Activated naive CD8-positive, alpha-beta T cell treated with anti-CD3 and anti-CD28 coated beads for 36 hours (primary cell): Measurements from ENCODE around the gene COX7A2L. TPM values are rescaled to one million over a fixed set of nuclear protein-coding genes. Genes with fewer than 3 reads are reported as not detected.
"Not testable (repeated sequence)": the region's sequence is repeated elsewhere in the genome, so short reads cannot be mapped to it uniquely, and the experiment has no call there.

Experiments used
- DNase-seq: peaks from one replicate; pipeline ENCODE4 v3.0.0; 2021
- H3K27ac Mint-ChIP-seq: one replicate; pipeline ENCODE4 v1.8.0; 2022; ENCODE audit warnings: mild to moderate bottlenecking, moderate library complexity, mixed read lengths
- H3K27me3 Mint-ChIP-seq: one replicate; pipeline ENCODE4 v1.8.0; 2022; ENCODE audit warnings: mild to moderate bottlenecking, mixed read lengths
- H3K36me3 Mint-ChIP-seq: one replicate; pipeline ENCODE4 v1.8.0; 2021; ENCODE audit warnings: mild to moderate bottlenecking, mixed read lengths
- H3K4me1 Mint-ChIP-seq: one replicate; pipeline ENCODE4 v1.8.0; 2021; ENCODE audit warnings: mixed read lengths
- H3K4me3 Mint-ChIP-seq: one replicate; pipeline ENCODE4 v1.8.0; 2022; ENCODE audit warnings: mild to moderate bottlenecking, moderate library complexity, mixed read lengths
- H3K9me3 Mint-ChIP-seq: one replicate; pipeline ENCODE4 v1.8.0; 2022; ENCODE audit warnings: mixed read lengths
- total RNA-seq, 2 experiments: library from RNA; stranded (reverse); gene quantifications; one replicate each; pipeline ENCODE4 v1.2.3, GENCODE V29; 2021

The COX7A2L gene
- total RNA-seq, 2 experiments from 2014 or later: 107 to 110 TPM

- Mint-ChIP-seq H3K4me1 (peaks cover 36% of the 10 kb centered on the region), H3K27me3 (no peaks in the 10 kb centered on the region), H3K36me3 (peaks cover 39% of the 10 kb centered on the region), H3K9me3 (no peaks in the 10 kb centered on the region), H3K4me3 (no peak overlapping the region), H3K27ac (no peak overlapping the region)
- no peak for DNase-seq
Measured at GRCh38 chr2:42351864-42352263, 9.2 kb downstream of the COX7A2L start.

GRCh38 chr2:42350434-42351063 lies 10.5 kb downstream of the COX7A2L start:
- no peaks in the 10 kb centered on the region for H3K27me3 Mint-ChIP-seq
- no peaks in the 10 kb centered on the region for H3K9me3 Mint-ChIP-seq
- peaks cover 36% of the 10 kb centered on the region for H3K36me3 Mint-ChIP-seq
- DNase-seq: no peak
- H3K4me1 Mint-ChIP-seq: peaks cover 34% of the 10 kb centered on the region
- no peak overlapping the region for H3K4me3 Mint-ChIP-seq
- H3K27ac Mint-ChIP-seq: no peak overlapping the region

- peaks cover 21% of the 10 kb centered on the region for H3K4me1 Mint-ChIP-seq
- no peak overlapping the region for H3K4me3 Mint-ChIP-seq
- H3K36me3 Mint-ChIP-seq: peaks cover 38% of the 10 kb centered on the region
- no peaks in the 10 kb centered on the region for H3K9me3 Mint-ChIP-seq
- no peak overlapping the region for H3K27ac Mint-ChIP-seq
- H3K27me3 Mint-ChIP-seq: no peaks in the 10 kb centered on the region
- no peak for DNase-seq
Measured at GRCh38 chr2:42348113-42348805, 12.8 kb downstream of the COX7A2L start.

GRCh38 chr2:42347518-42347917 lies 13.5 kb downstream of the COX7A2L start:
- H3K27ac Mint-ChIP-seq, H3K27me3 Mint-ChIP-seq, H3K9me3 Mint-ChIP-seq, H3K4me3 Mint-ChIP-seq, DNase-seq: not testable (repeated sequence)
- H3K4me1 Mint-ChIP-seq: peaks cover 23% of the 10 kb centered on the region
- peaks cover 41% of the 10 kb centered on the region for H3K36me3 Mint-ChIP-seq

- not testable (repeated sequence) for H3K27me3 Mint-ChIP-seq, H3K27ac Mint-ChIP-seq, H3K4me3 Mint-ChIP-seq, DNase-seq, H3K9me3 Mint-ChIP-seq
- peaks cover 28% of the 10 kb centered on the region for H3K4me1 Mint-ChIP-seq
- H3K36me3 Mint-ChIP-seq: peaks cover 45% of the 10 kb centered on the region
Measured at GRCh38 chr2:42346856-42347255, 14.2 kb downstream of the COX7A2L start.

GRCh38 chr2:42345986-42346385 lies 15.0 kb downstream of the COX7A2L start:
- Mint-ChIP-seq H3K27me3 (no peaks in the 10 kb centered on the region), H3K27ac (no peak overlapping the region)

GRCh38 chr2:42342795-42343241 lies 18.2 kb downstream of the COX7A2L start:
- H3K36me3 Mint-ChIP-seq: peaks cover 58% of the 10 kb centered on the region
- no peak overlapping the region for H3K27ac Mint-ChIP-seq
- H3K9me3 Mint-ChIP-seq: no peaks in the 10 kb centered on the region
- H3K4me3 Mint-ChIP-seq: no peak overlapping the region
- no peak for DNase-seq
- H3K27me3 Mint-ChIP-seq: no peaks in the 10 kb centered on the region
- peaks cover 24% of the 10 kb centered on the region for H3K4me1 Mint-ChIP-seq

More at GRCh38 chr2:42345986-42346385, 15.0 kb downstream of the COX7A2L start:
- Mint-ChIP-seq H3K9me3 (no peaks in the 10 kb centered on the region), H3K36me3 (peaks cover 46% of the 10 kb centered on the region), H3K4me3 (no peak overlapping the region), H3K4me1 (peaks cover 30% of the 10 kb centered on the region)
- no peak for DNase-seq

GRCh38 chr2:42342061-42342794 lies 18.8 kb downstream of the COX7A2L start:
- no peak for DNase-seq
- Mint-ChIP-seq H3K27me3 (no peaks in the 10 kb centered on the region), H3K27ac (peak overlapping the region; percentile 80), H3K4me1 (peaks cover 24% of the 10 kb centered on the region), H3K4me3 (no peak overlapping the region), H3K9me3 (no peaks in the 10 kb centered on the region), H3K36me3 (peaks cover 61% of the 10 kb centered on the region)

- DNase-seq: no peak
- Mint-ChIP-seq H3K27me3 (no peaks in the 10 kb centered on the region), H3K27ac (peak overlapping the region; percentile 44), H3K9me3 (no peaks in the 10 kb centered on the region), H3K36me3 (peaks cover 68% of the 10 kb centered on the region), H3K4me1 (peaks cover 24% of the 10 kb centered on the region), H3K4me3 (no peak overlapping the region)
Measured at GRCh38 chr2:42340938-42341636, 19.9 kb downstream of the COX7A2L start.

- H3K27me3 Mint-ChIP-seq: no peaks in the 10 kb centered on the region
- H3K36me3 Mint-ChIP-seq: peaks cover 71% of the 10 kb centered on the region
- no peak for DNase-seq
- H3K9me3 Mint-ChIP-seq: no peaks in the 10 kb centered on the region
- H3K4me3 Mint-ChIP-seq: no peak overlapping the region
- peak overlapping the region; percentile 46 for H3K27ac Mint-ChIP-seq
- H3K4me1 Mint-ChIP-seq: peaks cover 22% of the 10 kb centered on the region
Measured at GRCh38 chr2:42340045-42340937, 20.7 kb downstream of the COX7A2L start.

GRCh38 chr2:42339191-42339912 lies 21.7 kb downstream of the COX7A2L start:
- H3K4me3 Mint-ChIP-seq: no peak overlapping the region
- H3K27ac Mint-ChIP-seq: no peak overlapping the region
- peaks cover 22% of the 10 kb centered on the region for H3K4me1 Mint-ChIP-seq
- DNase-seq: no peak
- no peaks in the 10 kb centered on the region for H3K27me3 Mint-ChIP-seq
- peaks cover 71% of the 10 kb centered on the region for H3K36me3 Mint-ChIP-seq
- H3K9me3 Mint-ChIP-seq: no peaks in the 10 kb centered on the region

GRCh38 chr2:42338567-42339190 lies 22.3 kb downstream of the COX7A2L start:
- no peak overlapping the region for H3K4me3 Mint-ChIP-seq
- no peak overlapping the region for H3K27ac Mint-ChIP-seq
- no peaks in the 10 kb centered on the region for H3K9me3 Mint-ChIP-seq
- DNase-seq: no peak
- H3K4me1 Mint-ChIP-seq: peaks cover 22% of the 10 kb centered on the region
- H3K27me3 Mint-ChIP-seq: no peaks in the 10 kb centered on the region
- peaks cover 76% of the 10 kb centered on the region for H3K36me3 Mint-ChIP-seq

GRCh38 chr2:42337846-42338566 lies 23.0 kb downstream of the COX7A2L start:
- Mint-ChIP-seq H3K9me3 (no peaks in the 10 kb centered on the region), H3K27me3 (no peaks in the 10 kb centered on the region), H3K36me3 (peaks cover 76% of the 10 kb centered on the region), H3K4me3 (no peak overlapping the region), H3K27ac (no peak overlapping the region), H3K4me1 (peaks cover 15% of the 10 kb centered on the region)
- DNase-seq: no peak
